Stimulated activated CD8-positive, alpha-beta memory T cell treated with anti-CD3 and anti-CD28 coated beads, Interleukin-15, amount 100 ng/mL, for 4 hours (primary cell): ENCODE measurements around the gene SMAD5.

Experiments used
- DNase-seq, 2 donors: peaks; one replicate each; pipeline ENCODE4 v3.0.0-alpha.2; 2020; ENCODE audit warnings: low read depth in 2 of 2

Gene SMAD5

DNA sequence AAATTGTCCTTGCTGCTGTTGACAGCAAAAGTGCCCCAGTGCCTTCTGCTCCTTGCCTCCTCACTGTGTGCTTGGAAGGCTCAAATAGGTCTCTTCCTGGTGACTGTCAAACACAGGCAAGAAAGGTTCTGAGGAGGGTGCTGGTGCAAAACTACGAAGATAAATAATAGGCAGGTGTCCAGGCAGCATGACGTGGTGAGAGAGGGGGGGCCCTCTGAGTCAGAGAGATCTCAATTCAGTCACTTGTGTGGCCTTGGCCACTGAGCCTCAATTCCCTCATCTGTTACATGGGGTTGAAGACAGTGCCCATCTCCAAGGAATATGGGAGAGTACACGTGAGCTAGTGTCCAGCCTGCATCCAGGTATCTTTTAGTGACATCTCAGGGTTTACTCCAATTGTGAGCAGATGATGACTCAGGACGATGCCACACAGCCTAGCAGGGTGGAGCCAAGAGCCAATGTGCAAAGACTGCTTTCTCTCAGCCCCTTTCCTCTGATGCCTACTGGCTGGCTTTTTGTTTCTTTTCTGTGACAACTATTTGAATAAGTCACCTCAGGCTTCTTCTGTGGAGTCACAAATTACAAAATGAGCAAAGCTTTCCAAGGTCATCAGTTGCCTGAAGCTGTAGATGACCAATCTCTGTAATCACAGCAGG lies 90.1 kb downstream of the SMAD5 start:
- no peak for DNase-seq

DNA sequence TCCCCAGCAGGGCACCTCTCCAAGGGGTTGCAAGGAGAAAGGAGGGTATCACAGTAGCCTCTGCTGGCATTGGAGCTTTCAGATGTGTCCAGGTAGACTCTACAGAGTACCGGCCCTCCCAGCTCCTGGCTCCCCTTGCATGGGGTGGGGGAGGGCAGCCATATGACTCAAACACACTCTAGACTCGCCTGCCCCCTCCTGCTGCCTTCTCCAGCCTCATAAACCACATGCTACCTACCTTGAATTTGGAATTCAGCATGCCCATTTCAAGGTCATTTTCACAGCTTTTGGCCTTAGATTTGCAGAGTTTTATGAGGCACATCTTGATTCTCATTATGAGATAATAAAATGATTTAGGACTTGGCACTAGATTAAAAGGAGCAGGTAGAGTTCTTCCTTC lies 93.2 kb downstream of the SMAD5 start:
- no peak for DNase-seq

DNA sequence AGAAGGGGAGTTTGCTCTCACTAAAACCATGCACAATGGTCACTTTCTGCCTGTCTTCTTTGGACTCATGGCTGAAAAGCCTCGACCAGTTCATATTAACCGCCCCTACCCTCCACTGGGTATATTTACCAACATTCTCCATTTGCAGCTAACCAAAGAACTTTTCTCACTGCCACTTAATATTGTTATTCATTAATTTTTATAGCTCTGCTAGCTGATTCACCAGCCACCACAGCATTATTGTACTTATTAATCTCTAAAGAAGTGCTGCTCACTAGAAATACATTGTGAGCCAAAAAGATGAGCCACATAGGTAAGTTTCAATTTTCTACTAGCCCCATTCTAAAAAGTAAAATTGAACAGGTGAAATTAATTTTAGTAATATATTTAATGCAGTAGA lies 93.8 kb downstream of the SMAD5 start:
- no peak for DNase-seq

DNA sequence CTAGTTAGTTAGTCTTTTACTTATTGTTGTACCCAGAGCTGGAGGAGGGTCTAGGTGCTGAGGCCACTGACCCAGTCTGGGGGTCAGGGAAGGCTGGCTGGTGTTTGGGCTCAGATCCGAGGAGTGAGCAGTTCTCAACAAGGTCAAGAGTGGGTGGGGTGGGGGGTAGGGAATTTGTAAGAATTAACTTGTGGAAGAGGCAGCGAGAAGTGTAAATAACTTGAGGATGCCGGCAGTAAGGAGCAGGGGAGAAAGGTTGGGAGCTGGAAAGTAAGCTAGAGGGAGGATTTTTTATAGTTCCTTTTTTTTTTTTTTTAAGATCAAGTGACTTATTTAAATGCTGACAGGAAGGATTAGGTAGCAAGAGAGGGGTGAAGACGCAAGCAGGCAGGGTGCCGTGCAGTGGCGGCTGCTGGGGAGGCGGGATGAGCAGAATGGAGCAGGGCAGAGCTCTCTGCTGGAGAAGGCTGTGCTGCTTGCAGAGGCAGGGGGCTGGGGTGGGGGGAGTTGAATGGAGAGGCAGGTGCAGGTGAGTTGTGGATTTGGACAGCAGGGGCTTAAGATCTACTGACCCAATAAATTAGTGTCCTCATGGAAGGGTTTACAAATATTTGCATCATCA lies 95.6 kb downstream of the SMAD5 start:
- DNase-seq = no peak

DNA sequence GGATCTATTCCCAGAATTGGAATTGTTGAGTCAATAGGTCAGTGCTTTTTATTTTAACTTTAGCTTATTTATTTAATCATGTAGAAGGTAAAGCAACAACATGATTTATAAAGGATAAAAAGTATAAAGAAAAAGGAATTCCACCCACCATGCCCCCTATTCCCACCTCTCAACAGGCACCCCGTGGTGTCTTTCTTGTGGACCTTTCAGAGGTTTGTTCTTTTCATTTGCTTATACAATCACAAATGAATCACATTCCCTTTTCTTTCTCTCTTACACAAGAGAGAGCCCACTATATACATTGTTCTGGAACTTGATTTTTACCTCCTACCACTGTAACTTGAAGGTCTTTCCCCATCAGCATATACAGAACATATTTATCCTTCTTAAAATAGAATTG lies 97.5 kb downstream of the SMAD5 start:
- DNase-seq = no peak

DNA sequence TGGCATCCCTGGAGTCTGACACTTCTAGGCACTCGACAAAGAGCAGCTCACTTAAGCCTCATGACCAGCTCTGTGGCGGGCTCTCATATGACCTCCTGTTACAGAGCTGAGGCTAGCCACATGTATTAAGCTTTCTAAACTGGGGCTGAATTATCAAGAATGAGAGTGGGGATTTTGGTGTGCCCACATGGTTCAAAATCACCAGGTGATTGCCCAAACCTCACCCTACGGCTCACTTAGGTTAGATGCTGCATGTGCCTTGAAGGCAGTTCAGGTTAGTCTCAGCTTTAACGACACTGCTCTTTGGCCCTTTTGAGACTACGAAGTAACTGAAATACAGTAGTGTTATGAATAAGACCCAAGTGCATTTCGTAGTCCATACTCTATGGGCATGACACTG lies 99.7 kb downstream of the SMAD5 start:
- DNase-seq = no peak
